ENCODE results near the gene THAP4.

Gene THAP4

DNA sequence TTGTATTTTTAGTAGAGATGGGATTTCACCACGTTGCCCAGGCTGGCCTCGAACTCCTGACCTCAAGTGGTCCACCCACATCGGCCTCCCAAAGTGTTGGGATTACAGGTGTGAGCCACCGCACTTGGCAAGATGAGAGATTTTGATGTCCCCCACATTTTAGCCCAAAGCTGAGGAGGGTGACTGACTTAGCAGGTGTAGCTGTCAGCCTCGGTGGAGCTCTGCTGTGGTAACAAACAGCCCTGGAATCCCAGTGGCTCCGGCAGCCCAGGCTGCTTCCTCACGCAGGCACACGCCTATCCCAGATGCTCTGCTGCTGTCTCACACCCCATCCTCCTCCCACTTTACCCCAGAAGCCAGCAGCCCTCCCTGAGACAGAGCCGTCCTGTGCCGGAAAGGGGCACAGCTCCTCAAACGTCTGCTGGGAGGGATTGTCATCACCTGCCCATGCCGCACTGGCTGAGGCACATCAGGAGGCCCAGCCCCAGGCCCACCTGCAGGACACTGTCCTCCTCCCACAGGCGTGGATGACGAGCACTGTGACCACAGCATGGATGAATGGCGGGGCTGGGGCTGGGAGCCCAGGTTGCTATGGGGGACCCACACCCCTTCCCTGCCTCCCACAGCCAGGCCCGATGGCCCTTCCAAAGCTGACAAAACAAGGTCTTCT, 89.0 kb downstream of the THAP4 start:
- no peak for DNase-seq (ENCODE audit: low read depth)

DNA sequence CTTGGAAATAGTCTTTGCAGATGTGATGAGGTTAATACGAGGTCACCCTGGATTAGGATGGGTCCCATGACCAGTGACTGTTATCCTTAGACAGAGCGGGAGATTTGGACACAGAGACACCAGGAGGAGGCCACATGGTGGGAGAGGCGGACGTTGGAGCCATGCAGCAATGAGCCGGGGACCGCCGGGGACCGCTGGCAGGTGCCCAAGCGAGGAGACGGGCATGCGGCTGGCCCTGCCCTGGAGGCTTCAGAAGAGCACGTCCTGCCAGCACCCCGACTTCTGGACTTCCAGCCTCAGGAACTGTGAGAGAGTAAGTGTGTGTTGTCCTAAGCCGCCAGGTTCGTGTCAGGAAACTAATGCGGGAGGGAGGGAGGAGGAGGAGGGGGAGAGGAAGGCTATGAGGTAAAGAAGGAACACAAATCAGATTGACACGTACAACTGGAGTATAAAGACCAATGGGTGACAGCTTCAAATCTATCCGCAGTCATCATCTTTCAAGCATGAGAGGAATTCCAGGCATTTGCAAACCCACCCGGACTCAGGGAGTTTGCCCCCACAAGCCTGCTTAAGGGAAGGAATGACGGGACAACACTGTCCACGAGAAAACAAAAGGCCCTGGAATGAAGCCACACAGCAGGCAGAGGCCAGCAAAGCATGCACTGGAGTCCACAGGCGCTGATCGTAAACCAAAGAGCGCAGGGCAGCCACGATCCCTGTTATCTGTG, 90.0 kb downstream of the THAP4 start:
- peak; percentile 90 for DNase-seq (ENCODE audit: low read depth)

DNA sequence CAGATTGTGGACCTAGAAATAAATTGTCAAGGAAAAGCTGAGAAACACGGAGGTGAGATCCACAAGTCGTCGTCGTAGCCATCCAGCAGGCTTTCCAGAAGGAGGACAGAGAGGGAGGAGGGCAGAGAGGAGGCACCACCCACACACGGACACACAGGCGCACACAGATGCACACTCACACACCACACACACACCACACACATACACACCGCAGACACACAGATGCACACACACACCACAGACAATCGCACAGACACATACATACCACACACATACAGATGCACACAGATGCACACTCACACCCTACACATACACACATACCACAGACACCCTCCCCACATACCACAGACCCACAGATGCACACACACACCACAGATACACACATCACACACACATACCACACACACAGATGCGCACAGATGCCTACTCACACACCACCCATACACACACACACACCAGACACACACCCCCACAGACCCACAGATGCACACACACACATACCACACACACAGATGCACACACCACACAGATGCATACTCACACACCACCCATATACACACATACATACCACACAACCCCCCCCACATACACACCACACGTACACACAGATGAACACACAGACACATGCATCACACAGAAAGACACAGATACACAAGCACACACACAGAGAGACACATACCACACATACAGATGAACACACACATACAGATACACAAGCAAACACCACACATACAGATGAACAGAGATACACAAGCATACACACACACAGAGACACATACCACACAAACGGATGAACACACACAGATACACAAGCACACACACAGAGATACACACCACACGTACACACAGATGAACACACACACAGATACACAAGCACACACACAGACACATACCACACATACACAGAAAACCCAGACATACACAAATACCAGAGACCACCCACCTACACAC, 91.2 kb downstream of the THAP4 start:
- DNase-seq (ENCODE audit: low read depth) = no peak

DNA sequence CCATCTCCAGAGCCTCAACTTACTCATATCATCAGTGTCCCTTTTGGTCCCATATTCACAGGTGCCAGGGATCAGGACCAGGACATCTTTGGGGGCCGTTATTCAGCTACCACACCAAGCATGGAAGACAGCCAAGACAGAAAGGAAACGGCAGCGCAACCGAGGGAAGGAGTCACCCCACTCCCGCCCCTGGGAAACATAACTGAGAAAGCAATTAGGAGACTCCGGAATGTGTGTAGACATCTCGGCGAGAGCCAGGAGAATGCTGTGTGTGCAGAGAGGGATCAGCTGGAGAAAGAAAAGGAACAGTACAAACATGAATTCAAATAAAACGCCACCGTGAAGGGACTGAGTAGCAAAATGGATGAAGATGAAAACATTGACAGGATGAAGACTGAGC, 91.9 kb downstream of the THAP4 start:
- DNase-seq (ENCODE audit: low read depth) = peak; percentile 70

DNA sequence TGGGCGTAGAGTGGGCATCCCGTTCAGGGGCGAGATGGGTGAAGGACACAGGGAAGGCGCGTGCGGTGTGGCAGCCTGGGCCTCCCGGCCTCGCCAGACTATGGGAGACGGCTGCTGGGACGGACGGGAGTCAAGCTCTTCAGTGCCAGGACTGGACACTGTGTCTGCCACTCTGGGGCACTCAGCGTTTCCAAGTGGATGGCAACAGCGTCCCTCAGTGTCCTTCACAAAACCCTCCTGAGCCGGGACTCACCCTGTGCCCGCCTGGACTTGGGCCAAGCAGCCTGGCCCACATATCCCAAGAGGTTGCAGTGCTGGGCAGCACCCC, 94.7 kb downstream of the THAP4 start:
- no peak for DNase-seq (ENCODE audit: low read depth)

- DNase-seq (ENCODE audit: low read depth) = no peak
Measured at GRCh38 chr2:241541564-241542277, 95.2 kb downstream of the THAP4 start.

DNA sequence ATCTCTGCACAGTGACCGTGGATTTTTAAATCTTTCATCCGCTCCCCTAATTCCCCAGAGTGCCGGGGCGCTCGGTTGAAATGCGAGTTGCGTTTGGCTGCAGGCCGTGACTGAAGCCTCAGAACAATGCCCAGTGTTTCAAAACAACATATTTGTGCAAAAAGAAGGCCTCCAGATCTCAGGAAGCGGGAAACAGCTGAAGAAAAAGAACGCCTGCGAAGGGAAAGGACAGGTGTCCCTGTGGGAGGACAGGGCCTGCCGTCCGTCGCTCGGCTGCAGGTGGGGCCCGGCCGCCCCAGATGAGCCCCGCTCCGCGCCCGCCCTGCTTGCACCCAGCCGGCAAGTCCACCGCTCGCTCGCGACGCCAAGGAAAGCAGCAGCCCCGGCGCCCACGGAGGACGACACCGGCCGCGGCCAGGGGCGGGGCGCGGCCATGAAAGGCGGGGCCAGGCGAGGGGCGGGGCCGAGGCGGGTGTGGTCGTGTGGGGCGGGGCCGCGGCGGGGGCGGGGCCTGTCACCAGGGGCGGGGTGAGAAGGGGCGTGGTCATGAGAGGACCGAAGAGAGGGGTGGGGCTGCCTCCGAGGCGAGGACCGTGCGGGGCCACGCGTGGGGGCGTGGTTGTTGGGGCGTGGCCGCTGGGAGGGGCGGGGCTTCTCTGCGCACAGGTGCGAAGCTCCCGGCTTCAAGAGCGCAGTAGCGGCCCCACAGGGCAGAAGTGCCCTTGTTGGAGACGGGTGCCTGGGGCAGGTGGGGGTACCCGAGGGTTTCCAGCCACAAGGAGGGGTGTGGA, 96.0 kb downstream of the THAP4 start:
- DNase-seq (ENCODE audit: low read depth) = no peak

GRCh38 chr2:241540401-241540770, 96.6 kb downstream of the THAP4 start:
- DNase-seq (ENCODE audit: low read depth) = no peak

DNA sequence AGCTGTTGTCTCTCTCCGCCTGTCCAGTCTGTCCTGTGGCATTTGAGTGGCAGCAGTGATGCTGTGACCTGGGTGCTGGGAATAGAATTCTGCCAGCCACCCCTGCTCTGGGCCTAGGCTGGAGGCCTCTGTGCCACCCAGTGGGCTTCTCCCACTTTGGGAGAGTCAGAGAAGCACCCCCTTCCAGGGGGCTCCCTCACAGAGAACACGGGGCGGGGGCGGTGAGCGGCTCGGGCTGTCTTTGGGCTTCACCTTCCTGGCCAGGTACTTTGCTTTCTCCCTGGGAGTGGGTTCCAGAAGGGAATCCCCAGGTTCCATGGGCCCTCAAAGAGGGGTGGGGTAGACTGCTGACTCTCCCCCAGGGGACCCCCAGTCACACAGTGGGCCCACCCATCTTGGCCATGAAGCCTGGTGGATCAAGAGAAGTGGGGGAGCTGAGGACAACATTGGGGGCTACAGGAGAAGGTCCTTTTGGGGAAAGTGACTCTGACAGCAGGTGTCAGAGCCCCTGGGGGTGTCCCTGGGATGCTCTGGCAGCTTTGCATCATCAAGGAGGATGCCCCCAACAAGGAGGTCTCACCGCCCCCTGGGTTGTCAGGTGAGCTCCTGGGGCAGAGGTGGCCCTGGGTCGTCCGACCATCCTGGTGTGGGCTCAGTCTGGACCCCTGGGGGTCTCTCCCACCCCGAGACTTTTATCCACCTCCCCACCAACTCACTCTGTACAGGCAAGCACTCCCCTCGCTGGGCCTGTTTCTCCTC, 97.2 kb downstream of the THAP4 start:
- DNase-seq (ENCODE audit: low read depth) = no peak

GRCh38 chr2:241538838-241539615, 97.9 kb downstream of the THAP4 start:
- no peak for DNase-seq (ENCODE audit: low read depth)

- DNase-seq (ENCODE audit: low read depth) = no peak
Measured at GRCh38 chr2:241535871-241536655, 100.9 kb downstream of the THAP4 start.

- DNase-seq (ENCODE audit: low read depth) = no peak
Measured at GRCh38 chr2:241534701-241535375, 102.1 kb downstream of the THAP4 start.

Data from GM04504 (cell line).